HepG2 (cell line): ENCODE results near the gene NACAD. TPM values are rescaled to one million over a fixed set of nuclear protein-coding genes. Genes with fewer than 3 reads are reported as not detected.
A peak's percentile ranks its signal among the peaks of the same experiment; 100 is the strongest.

ENCODE experiments used
- BRCA1 ChIP-seq: sonication (generic); formaldehyde crosslinking; IDR thresholded peaks from 2 replicates; pipeline ENCODE4 v1.4.0; 2020; ENCODE audit warnings: missing genetic modification reagents
- FLYWCH1 ChIP-seq: sonication (generic); formaldehyde crosslinking; IDR thresholded peaks from 2 replicates; pipeline ENCODE4 v1.8.1; 2023; ENCODE audit warnings: mild to moderate bottlenecking, missing genetic modification reagents
- GLI4 ChIP-seq: sonication (generic); formaldehyde crosslinking; IDR thresholded peaks from 2 replicates; pipeline ENCODE4 v1.5.1; 2020; ENCODE audit warnings: missing genetic modification reagents, mild to moderate bottlenecking, moderate library complexity, borderline replicate concordance
- HES4 ChIP-seq: sonication (generic); formaldehyde crosslinking; IDR thresholded peaks from 2 replicates; pipeline ENCODE4 v1.9.0; 2021; ENCODE audit warnings: mild to moderate bottlenecking, missing genetic modification reagents, borderline replicate concordance
- KDM2A ChIP-seq: sonication (generic); formaldehyde crosslinking; IDR thresholded peaks from 2 replicates; pipeline ENCODE4 v1.4.0; 2020; ENCODE audit warnings: low read depth, missing genetic modification reagents, borderline replicate concordance
- PRMT3 ChIP-seq: sonication (generic); formaldehyde crosslinking; IDR thresholded peaks from 2 replicates; pipeline ENCODE4 v1.8.1; 2022; ENCODE audit warnings: low read depth, mild to moderate bottlenecking, moderate library complexity, missing genetic modification reagents, borderline replicate concordance
- RCOR2 ChIP-seq: IDR thresholded peaks from 2 replicates; pipeline ENCODE4 v1.6.1; 2016; ENCODE audit warnings: missing biosample characterization, missing genetic modification reagents
- REPIN1 ChIP-seq: sonication (generic); formaldehyde crosslinking; IDR thresholded peaks from 2 replicates; pipeline ENCODE4 v1.8.0; 2022; ENCODE audit warnings: missing genetic modification reagents, low read depth, mild to moderate bottlenecking, borderline replicate concordance
- SIX1 ChIP-seq: sonication (generic); formaldehyde crosslinking; IDR thresholded peaks from 2 replicates; pipeline ENCODE4 v1.4.0; 2020; ENCODE audit warnings: missing genetic modification reagents, borderline replicate concordance
- YEATS2 ChIP-seq: sonication (generic); formaldehyde crosslinking; IDR thresholded peaks from 2 replicates; pipeline ENCODE4 v1.4.0; 2020; ENCODE audit warnings: missing genetic modification reagents, borderline replicate concordance
- YY1 ChIP-seq: IDR thresholded peaks from 2 replicates; pipeline ENCODE4 v1.6.1; 2011; ENCODE audit warnings: low read length, low read depth, moderate library complexity, mild to moderate bottlenecking; ENCODE audit not compliant: insufficient read depth, insufficient replicate concordance
- ZBTB42 ChIP-seq: sonication (generic); formaldehyde crosslinking; IDR thresholded peaks from 2 replicates; pipeline ENCODE4 v1.5.0; 2020; ENCODE audit warnings: mild to moderate bottlenecking, missing genetic modification reagents
- ZNF296 ChIP-seq: sonication (generic); formaldehyde crosslinking; conservative IDR thresholded peaks from 2 replicates; pipeline ENCODE4 v1.5.0; 2020; ENCODE audit warnings: mild to moderate bottlenecking, missing genetic modification reagents
- ZNF34 ChIP-seq: sonication (generic); formaldehyde crosslinking; IDR thresholded peaks from 2 replicates; pipeline ENCODE4 v1.4.0; 2020; ENCODE audit warnings: mild to moderate bottlenecking, missing genetic modification reagents, borderline replicate concordance
- ZNF615 ChIP-seq: sonication (generic); formaldehyde crosslinking; IDR thresholded peaks from 2 replicates; pipeline ENCODE4 v1.5.0; 2020; ENCODE audit warnings: mild to moderate bottlenecking, missing genetic modification reagents, borderline replicate concordance
- ZNF652 ChIP-seq: IDR thresholded peaks from 2 replicates; pipeline ENCODE4 v1.6.1; 2016; ENCODE audit warnings: low read depth, borderline replicate concordance
- ZNF737 ChIP-seq: sonication (generic); formaldehyde crosslinking; IDR thresholded peaks from 2 replicates; pipeline ENCODE4 v1.5.0; 2020; ENCODE audit warnings: missing genetic modification reagents, mild to moderate bottlenecking, borderline replicate concordance
- polyA plus RNA-seq, 8 experiments: library from polyadenylated mRNA; depleted of rRNA in 3 of 8; stranded (reverse) in 7 of 8; unstranded in 1 of 8; fragments of >200 nt; fragmentation: Illumina TruSeq in 4 of 8; extraction: Trizol in 4 of 8; gene quantifications; 2 replicates each; pipeline versions ENCODE4 v1.2.1 to v1.2.3, GENCODE V29; 2011 to 2016; ENCODE audit warnings: low read depth in 4 of 8, missing spikeins in 1 of 8, mixed read lengths in 1 of 8; ENCODE audit not compliant: insufficient read depth in 1 of 8
- total RNA-seq, 5 experiments: library from RNA; depleted of rRNA; stranded (reverse); fragments of >200 nt; fragmentation: Illumina TruSeq; extraction: Trizol; gene quantifications; 2 replicates each; pipeline ENCODE4 v1.2.3, GENCODE V29; 2016; ENCODE audit warnings: low read depth in 1 of 5
- TF ChIP-seq, protein P1 (sequence below): sonication (generic); formaldehyde crosslinking; IDR thresholded peaks from 2 replicates; pipeline ENCODE4 v1.4.0; 2020; ENCODE audit warnings: mild to moderate bottlenecking, low read depth, missing genetic modification reagents
- TF ChIP-seq, protein P2 (sequence below): sonication (generic); formaldehyde crosslinking; IDR thresholded peaks from 2 replicates; pipeline ENCODE4 v1.8.1; 2022; ENCODE audit warnings: low read depth, mild to moderate bottlenecking, missing genetic modification reagents
- TF ChIP-seq, protein P3 (sequence below): IDR thresholded peaks from 2 replicates; pipeline ENCODE4 v1.6.1; 2016; ENCODE audit warnings: mild to moderate bottlenecking, missing biosample characterization, missing genetic modification reagents
- TF ChIP-seq, protein P4 (sequence below): sonication (generic); formaldehyde crosslinking; conservative IDR thresholded peaks from 2 replicates; pipeline ENCODE4 v1.4.0; 2020; ENCODE audit warnings: missing genetic modification reagents

The NACAD gene
- total and polyA plus RNA-seq, 2 of the 13 experiments (the other 11 are each of a cell fraction or from before 2014, with no cell fraction given) = 0.04 TPM; not detected in 1

DNA sequence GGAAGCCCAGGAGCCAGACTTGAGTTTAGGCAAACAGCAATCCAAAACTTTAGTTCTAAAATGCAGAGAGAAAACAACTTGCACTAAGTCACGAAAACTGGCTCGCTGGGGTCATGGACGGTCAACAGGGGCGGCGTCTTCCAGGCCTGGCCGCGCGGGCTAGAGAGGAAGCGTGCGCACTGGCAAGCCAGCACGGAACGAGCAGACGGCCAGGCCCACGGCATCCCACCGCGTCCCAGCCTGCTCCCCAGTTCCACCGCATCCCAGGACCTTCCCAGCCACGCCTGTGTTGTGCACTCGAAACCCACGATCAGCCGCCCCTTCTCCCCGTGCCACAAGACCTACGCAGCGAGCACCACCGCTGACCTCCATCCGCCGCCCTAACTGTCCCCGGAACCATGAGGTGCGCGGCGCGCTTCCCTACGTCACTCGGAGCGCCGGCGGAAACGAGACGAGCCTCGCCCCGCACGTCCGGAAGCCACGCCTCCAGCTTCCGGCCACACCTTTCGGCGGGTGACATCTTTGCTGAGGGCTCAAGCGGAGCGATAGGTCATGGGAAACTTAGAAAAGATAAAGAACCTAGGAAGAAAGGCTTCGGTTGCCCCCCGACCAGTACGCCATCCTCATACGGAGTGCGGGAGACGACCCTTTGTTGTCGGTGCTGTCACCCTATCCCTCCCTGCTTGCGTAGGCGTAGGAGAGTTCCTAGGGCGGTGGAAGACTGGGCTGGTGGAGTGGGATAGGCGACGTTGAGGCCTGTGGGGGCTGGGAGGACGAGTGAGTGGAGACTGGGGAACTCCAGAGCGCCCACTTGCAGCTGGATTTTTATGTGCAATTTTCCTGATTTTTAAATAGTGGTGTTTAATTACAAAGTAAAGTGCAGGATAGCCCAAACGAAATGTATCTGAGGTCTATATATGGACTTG, 22.8 kb upstream of the NACAD start, which contains the start of gene TBRG4 (continued):
- TF ChIP-seq GLI4 (no peak), REPIN1 (CRISPR knock-in tag) (peak; percentile 75; the same call in 1 of the 2 replicates), ZBTB42 (CRISPR knock-in tag) (peak; percentile 94; the same call in 1 of the 2 replicates), RCOR2 (CRISPR knock-in tag) (no peak), ZNF296 (CRISPR knock-in tag) (no peak), ZNF615 (CRISPR knock-in tag) (peak; percentile 96), KDM2A (CRISPR knock-in tag) (peak; percentile 93), PRMT3 (CRISPR knock-in tag) (0 out of 2 replicates have a peak, but pooled peaks have one; percentile 24), ZNF652 (no peak), FLYWCH1 (CRISPR knock-in tag) (peak; percentile 21; the same call in 1 of the 2 replicates), BRCA1 (peak; percentile 91), SIX1 (CRISPR knock-in tag) (no peak), ZNF737 (CRISPR knock-in tag) (peak; percentile 94; the same call in 1 of the 2 replicates), YY1 (peak; percentile 90), HES4 (CRISPR knock-in tag) (peak; percentile 91), ZNF34 (CRISPR knock-in tag) (peak; percentile 97), YEATS2 (peak; percentile 98)
- TF ChIP-seq, protein P1, sequence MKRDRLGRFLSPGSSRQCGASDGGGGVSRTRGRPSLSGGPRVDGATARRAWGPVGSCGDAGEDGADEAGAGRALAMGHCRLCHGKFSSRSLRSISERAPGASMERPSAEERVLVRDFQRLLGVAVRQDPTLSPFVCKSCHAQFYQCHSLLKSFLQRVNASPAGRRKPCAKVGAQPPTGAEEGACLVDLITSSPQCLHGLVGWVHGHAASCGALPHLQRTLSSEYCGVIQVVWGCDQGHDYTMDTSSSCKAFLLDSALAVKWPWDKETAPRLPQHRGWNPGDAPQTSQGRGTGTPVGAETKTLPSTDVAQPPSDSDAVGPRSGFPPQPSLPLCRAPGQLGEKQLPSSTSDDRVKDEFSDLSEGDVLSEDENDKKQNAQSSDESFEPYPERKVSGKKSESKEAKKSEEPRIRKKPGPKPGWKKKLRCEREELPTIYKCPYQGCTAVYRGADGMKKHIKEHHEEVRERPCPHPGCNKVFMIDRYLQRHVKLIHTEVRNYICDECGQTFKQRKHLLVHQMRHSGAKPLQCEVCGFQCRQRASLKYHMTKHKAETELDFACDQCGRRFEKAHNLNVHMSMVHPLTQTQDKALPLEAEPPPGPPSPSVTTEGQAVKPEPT (CRISPR knock-in tag) = peak; percentile 92; the same call in 1 of the 2 replicates
- TF ChIP-seq, protein P2, sequence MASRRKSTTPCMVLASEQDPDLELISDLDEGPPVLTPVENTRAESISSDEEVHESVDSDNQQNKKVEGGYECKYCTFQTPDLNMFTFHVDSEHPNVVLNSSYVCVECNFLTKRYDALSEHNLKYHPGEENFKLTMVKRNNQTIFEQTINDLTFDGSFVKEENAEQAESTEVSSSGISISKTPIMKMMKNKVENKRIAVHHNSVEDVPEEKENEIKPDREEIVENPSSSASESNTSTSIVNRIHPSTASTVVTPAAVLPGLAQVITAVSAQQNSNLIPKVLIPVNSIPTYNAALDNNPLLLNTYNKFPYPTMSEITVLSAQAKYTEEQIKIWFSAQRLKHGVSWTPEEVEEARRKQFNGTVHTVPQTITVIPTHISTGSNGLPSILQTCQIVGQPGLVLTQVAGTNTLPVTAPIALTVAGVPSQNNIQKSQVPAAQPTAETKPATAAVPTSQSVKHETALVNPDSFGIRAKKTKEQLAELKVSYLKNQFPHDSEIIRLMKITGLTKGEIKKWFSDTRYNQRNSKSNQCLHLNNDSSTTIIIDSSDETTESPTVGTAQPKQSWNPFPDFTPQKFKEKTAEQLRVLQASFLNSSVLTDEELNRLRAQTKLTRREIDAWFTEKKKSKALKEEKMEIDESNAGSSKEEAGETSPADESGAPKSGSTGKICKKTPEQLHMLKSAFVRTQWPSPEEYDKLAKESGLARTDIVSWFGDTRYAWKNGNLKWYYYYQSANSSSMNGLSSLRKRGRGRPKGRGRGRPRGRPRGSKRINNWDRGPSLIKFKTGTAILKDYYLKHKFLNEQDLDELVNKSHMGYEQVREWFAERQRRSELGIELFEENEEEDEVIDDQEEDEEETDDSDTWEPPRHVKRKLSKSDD (CRISPR knock-in tag) = peak; percentile 61; the same call in 1 of the 2 replicates
- TF ChIP-seq, protein P3, sequence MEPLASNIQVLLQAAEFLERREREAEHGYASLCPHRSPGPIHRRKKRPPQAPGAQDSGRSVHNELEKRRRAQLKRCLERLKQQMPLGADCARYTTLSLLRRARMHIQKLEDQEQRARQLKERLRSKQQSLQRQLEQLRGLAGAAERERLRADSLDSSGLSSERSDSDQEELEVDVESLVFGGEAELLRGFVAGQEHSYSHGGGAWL = peak; percentile 97
- TF ChIP-seq, protein P4, sequence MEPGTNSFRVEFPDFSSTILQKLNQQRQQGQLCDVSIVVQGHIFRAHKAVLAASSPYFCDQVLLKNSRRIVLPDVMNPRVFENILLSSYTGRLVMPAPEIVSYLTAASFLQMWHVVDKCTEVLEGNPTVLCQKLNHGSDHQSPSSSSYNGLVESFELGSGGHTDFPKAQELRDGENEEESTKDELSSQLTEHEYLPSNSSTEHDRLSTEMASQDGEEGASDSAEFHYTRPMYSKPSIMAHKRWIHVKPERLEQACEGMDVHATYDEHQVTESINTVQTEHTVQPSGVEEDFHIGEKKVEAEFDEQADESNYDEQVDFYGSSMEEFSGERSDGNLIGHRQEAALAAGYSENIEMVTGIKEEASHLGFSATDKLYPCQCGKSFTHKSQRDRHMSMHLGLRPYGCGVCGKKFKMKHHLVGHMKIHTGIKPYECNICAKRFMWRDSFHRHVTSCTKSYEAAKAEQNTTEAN (CRISPR knock-in tag) = 0 out of 2 replicates have a peak, but pooled peaks have one; percentile 75
